GM12873 (cell line): ENCODE results near the gene NASP.

ENCODE experiments used
- CTCF ChIP-seq: IDR thresholded peaks from 2 replicates; pipeline ENCODE4 v1.5.1; 2012; ENCODE audit warnings: low read depth, mild to moderate bottlenecking, moderate library complexity, low read length, control low read depth; ENCODE audit not compliant: insufficient read depth; ENCODE audit errors: missing control alignments

NASP gene

GRCh38 chr1:45573231-45573804 is 10.5 kb upstream of the NASP start:
- no peak for TF ChIP-seq CTCF

GRCh38 chr1:45574105-45574626 is 9.7 kb upstream of the NASP start:
- TF ChIP-seq CTCF, result no peak

- no peak for TF ChIP-seq CTCF
Observed at GRCh38 chr1:45583264-45583665, 576 bp upstream of the NASP start.

GRCh38 chr1:45584351-45585109 is 689 bp downstream of the NASP start:
- no peak for TF ChIP-seq CTCF

GRCh38 chr1:45585110-45585426 is 1.2 kb downstream of the NASP start:
- TF ChIP-seq CTCF, result no peak

- no peak for TF ChIP-seq CTCF
Observed at GRCh38 chr1:45585496-45586075, 1.7 kb downstream of the NASP start.

GRCh38 chr1:45586769-45587168 is 2.9 kb downstream of the NASP start:
- TF ChIP-seq CTCF, result no peak
